UCSD-AML1 (cell line): ENCODE measurements around the gene C1orf53.
A peak's percentile ranks its signal among the peaks of the same experiment; 100 is the strongest.

Experiments
- DNase-seq: peaks from one replicate; lab custom pipeline; 2025; ENCODE audit not compliant: unreplicated experiment; lab: John Stamatoyannopoulos, UW

Gene C1orf53

GRCh38 chr1:197907846-197908616 is 5.6 kb downstream of the C1orf53 start:
- DNase-seq, result peak; percentile 5

DNA sequence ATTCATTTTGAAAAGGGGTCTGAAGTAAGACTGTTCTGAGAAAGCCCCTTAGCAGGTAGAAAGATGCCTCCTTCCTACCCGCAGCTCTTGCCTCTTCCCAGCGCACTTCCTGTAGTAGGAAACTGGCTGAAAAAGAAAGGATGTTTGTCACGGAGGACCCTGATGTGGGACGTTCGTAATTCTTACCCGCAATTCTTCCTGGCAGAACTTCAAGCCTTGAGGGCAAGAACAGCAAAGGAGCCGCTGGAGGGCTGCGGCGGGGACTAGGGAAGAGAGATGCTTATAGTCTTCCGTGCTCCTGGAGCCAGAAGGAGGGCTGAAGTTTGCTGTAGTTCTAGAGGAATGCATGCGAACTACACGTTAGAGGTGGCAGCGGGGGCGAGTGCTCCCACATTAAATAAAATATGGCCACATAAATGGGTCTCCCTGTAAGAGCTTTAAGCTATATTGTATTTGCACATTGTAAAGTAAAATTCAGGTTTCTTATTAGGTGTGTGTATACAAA is 6.3 kb downstream of the C1orf53 start:
- DNase-seq, result peak; percentile 17

GRCh38 chr1:197909384-197909783 is 7.0 kb downstream of the C1orf53 start:
- no peak for DNase-seq

- DNase-seq, result peak; percentile 4
Measured at GRCh38 chr1:197910120-197910991, 7.9 kb downstream of the C1orf53 start.

- DNase-seq, result peak; percentile 6
Measured at GRCh38 chr1:197911111-197911856, 8.9 kb downstream of the C1orf53 start.

DNA sequence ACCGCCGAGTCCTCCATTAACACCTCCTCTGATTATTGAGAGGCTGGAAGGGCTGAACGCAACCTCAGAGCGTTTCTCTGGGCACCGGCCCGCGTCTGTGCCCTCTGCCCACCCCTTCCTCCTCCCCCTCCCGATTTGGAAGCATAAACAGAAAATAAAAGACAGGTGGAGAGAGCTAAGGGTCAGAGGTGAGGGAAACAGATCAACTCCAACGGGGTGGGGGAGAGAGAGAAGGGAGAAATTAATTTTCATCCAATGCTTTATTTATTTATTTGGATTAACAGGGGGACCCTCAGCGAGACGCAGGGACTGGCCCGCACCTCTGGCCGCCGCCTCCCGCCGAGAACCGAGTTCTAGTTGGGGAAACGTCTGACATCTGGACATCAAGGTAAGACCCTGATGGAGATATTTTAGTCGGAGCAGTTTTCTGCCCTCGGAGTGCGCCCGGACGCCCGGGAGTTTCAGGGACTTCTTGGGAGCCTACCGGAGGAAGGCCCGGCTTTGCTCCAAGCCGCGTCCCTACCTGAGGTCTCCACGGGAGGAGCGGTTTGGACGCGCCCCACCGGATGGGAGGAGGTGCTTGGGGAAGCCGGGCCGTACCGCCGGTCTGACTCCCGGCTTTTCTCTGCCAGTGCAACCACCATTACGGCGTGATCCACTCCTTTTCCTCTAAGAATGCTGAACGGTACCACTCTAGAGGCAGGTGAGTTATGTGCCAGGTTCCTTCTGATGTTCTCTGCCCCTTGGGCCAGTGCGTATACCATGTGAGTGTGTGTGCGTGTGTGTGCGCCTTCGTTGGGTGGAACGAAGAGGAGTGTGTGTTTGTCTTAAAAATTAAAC is 9.6 kb downstream of the C1orf53 start:
- DNase-seq, result peak; percentile 8

DNA sequence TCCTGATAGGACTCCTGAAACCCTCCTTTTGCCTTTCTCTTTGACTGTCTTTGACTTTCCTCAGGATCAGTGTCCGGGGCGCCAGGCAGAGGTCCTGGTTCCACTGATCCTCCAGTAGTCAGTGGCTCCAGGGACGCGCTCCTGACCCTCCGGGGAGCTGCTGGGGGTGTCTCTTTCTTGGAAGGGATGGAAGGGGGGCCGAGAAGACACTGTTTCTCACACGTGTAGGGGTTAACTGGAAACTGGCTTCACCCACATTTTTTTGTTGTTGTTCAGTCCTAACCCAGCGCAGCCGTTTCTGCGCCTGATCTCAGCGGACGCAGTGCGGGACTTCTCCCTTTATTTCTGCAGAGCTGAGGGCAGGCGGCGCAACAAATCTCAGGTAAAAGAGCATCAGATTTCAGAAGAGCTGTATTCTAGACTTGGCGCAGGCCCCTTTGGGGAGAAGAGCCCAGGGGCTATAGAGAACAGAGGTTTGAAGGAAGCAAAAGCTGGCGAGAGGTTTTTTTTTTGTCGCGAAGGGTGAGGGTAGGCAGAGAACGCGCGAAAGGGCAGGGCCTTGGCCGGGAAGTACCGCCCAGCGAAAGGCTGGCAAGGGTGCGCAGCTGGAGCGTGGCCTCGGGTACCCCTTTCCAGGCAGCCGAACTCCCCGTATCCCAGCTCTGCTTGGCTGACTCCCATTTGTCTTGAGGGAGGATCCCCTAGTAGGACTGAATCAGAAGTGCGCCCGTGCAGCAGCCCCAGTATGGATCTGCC is 10.5 kb downstream of the C1orf53 start:
- no peak for DNase-seq

- peak; percentile 5 for DNase-seq
Measured at GRCh38 chr1:197913495-197914276, 11.3 kb downstream of the C1orf53 start.

- peak; percentile 5 for DNase-seq
Measured at GRCh38 chr1:197914510-197914909, 12.1 kb downstream of the C1orf53 start.

DNA sequence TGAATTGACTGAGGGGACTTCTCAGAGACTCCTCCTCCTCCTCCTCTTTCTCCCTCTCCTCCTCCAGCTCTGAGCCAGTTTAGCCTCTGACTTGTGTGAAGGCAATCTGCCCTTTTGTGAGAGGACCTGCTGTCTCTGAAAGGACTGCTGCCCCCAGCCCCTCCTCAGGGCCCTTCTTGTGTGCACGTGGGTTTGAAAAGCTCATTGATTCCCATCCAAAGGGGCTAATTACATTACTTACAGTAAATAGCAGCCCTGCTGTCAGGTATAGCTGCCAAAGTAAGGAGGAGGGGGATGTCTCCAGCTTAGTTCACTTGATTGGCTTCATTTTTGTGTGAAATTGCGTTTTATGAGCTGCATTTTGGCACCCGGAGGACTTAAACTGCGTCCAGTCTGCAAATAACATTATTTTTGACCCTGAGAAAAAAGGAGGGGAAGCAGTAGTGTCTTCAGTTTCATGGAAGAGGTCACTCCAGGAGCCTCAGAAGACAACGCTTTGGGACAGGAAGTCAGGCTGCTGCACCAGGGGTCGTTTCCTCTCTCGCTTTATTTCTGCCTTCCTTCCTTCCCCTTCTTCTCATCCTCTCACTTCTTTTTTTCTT is 12.9 kb downstream of the C1orf53 start:
- peak; percentile 7 for DNase-seq

DNA sequence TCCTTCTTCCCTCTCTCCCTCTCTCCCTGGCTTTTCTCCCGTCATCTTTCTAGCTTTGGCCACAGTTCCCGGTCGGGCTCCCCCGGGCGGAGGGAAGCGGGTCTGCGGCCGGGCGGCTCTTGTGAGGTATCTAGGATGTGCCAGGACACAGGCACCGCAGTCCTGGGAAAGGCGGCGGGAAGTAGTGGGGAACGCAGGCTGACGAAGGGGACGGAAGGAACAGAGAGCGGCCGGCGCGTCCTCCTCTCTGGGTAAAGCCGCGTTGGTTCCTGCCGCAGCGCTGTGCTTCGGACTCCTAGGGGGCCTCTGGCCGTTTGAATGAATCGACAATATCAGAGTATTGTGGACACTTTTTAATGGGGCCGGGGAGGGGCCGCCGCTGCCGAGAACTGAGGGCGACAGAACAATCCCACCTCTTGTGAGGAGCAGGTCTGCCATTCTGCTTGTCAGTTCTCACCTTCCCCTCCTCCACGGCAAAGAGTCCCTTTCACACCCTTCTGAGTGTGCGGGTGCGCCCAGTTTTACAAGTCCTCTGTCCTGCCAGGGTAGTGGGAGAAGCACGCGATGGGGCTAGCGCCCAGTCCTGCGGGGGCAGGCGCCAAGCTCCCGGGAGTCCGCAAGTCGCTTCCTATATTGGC is 13.6 kb downstream of the C1orf53 start:
- DNase-seq, result peak; percentile 36

DNA sequence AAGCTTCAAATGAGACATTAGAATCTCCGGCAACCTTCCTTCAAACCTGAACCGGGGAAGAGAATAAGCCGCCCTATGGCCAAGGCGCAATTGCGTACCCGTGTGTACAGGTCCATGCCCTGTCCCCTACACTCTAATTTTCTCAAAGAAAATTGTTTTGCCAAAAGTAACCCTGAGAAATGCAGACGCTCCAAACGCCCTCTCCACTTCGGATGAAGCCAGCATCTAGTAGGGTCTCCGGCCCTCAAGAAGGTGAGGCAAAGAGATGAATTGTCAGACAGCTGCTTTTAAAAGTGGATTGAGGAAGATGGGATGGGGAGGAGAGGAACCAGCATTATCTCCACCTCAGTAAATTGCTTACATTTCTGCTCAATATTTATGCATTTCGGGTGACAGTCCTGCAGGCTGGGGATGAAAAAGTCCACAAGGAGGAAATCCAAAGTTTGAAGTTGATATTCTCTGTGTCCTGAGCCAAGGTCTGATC is 14.1 kb downstream of the C1orf53 start:
- DNase-seq, result no peak

DNA sequence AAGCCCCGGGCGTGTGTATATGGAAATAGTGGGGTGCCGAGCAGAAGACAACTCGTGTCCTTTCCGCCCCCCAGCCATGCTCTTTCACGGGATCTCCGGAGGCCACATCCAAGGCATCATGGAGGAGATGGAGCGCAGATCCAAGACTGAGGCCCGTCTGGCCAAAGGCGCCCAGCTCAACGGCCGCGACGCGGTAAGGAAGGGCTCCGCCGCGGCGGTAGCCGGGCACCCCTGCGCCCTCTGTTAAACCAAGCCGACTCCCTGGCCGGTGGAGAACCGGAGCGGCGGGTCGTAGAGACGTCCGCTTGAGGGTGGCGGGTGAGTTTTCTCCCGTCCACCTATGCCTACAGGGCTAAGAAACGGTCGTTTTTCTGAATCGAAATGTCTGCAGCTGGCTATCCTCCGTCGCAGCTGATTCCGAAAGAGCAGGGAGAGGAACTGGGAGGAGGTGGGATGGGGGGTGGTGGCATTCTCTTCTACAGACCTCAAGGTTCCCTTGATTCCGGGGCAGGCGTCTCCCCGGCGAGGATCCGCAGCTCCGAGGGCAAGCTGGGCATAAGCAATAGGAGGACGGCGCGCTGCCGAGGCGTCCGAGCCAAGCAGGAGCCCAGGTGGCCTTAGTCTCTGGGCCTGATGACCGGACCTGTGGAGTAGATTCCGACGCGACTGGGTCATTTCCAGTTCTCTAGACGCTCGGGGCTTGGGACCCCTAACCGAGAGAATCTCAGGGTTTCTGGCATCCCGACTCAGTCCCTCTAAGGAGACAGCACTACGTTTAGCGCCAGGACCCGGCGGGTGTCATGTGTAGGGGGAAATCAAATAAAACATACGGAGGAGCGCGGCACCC is 15.6 kb downstream of the C1orf53 start:
- peak; percentile 10 for DNase-seq

DNA sequence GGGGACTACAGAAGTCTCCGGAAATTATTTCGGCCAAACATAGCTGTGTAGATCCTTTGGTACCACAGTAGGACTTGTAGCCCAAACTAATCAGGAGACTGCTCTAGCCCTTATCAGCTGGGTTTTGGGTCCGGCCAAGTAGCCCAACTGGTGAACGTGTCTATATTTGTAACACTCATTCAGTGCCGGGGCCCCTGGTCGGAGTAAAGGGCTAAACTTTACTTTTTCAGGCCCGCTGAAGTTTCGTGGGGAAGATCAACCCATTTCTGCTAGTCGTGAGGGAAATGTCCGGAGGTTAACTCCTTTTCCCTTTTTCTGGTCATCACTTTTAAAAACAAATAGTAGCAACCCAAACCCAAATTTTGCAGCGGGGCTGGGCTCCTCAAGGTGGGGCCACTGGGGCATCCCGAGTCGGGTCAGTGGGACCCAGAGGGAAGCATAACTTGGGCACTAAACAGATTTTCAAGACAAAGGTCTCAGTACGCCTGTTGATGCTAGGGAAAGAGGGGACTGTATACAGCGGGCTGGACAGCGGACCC is 16.4 kb downstream of the C1orf53 start:
- DNase-seq, result peak; percentile 7

GRCh38 chr1:197919346-197920066 is 17.1 kb downstream of the C1orf53 start:
- peak; percentile 10 for DNase-seq

GRCh38 chr1:197920067-197920396 is 17.6 kb downstream of the C1orf53 start:
- peak; percentile 10 for DNase-seq
